Testis (tissue), 2 donors: Measurements from ENCODE around the gene NAALADL1.

ENCODE experiments used
- CTCF ChIP-seq, 3 experiments: fragments of 450-650 bp in 2 of 3; fragments of 200-600 bp in 1 of 3; sonication (generic) in 1 of 3; IDR thresholded peaks; one replicate each; pipeline ENCODE4 v1.5.1; 2016 to 2019; ENCODE audit warnings: antibody characterized with exemption in 3 of 3, mild to moderate bottlenecking in 2 of 3, moderate library complexity in 1 of 3
- POLR2A ChIP-seq: fragments of 450-650 bp; IDR thresholded peaks from one replicate; pipeline ENCODE4 v1.6.1; 2017; ENCODE audit warnings: antibody characterized with exemption, mild to moderate bottlenecking, moderate library complexity

GRCh38 chr11:65032216-65032615 lies 26.1 kb downstream of the NAALADL1 start:
- no peak for TF ChIP-seq CTCF (IDR thresholded peaks at IDR 0.05)
- no peak for TF ChIP-seq POLR2A
